ENCODE measurements around the gene TRMT10C.

TRMT10C gene

GRCh38 chr3:101518421-101518871, 43.2 kb upstream of the TRMT10C start:
- Histone ChIP-seq H3K4me3 (IDR thresholded peaks at IDR 0.05; ENCODE audit: insufficient read depth, low read depth, low read length) (no peak overlapping the region), H3K79me2 (ENCODE audit: insufficient read depth, low read depth) (no peaks in the 10 kb centered on the region), H3K9ac (no peak overlapping the region), H4K20me1 (ENCODE audit: insufficient read depth) (no peaks in the 10 kb centered on the region), H3K27me3 (ENCODE audit: insufficient read depth, low read depth) (no peaks in the 10 kb centered on the region), H3K4me1 (ENCODE audit: low read depth, poor library complexity, severe bottlenecking) (peaks cover 6% of the 10 kb centered on the region), H3K36me3 (ENCODE audit: insufficient read depth) (no peaks in the 10 kb centered on the region), H3K4me2 (no peak overlapping the region), H3K27ac (no peak overlapping the region), H2AFZ (ENCODE audit: low read depth) (peak overlapping the region; percentile 7; the same call in 1 of the 2 replicates)
- TF ChIP-seq CTCF (conservative IDR thresholded peaks at IDR 0.05; ENCODE audit: low read depth, low read length), result no peak

DNA sequence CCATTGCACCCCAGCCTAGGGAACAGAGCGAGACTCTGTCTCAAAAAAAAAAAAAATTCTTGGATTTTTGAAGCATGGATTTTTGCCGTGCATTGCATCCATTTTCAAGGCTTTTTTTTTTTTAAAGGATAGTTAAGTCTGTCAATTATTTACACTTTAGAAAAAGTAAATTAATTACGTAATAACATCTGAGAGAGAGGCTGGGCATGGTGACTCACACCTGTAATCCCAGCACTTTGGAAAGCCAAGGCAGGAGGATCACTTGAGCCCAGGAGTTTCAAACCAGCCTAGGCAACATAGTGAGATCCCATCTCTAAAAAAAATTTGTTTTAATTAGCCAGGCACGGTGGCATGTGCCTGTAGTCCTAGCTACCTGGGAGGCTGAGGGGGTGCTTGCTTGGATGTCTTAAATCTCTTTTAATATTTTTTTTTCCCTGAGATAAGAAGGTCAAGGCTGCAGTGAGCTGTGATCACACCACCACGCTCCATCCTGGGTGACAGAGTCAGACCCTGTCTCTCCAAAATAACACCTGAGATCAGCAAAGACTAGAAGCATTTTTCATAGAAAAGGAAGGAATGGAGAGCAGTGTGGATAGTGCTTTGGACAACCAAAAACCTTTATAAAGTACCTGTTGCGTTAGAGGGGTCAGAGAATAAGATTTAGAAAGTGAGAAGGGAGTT, 41.8 kb upstream of the TRMT10C start:
- Histone ChIP-seq H3K36me3 (ENCODE audit: insufficient read depth) (no peaks in the 10 kb centered on the region), H3K27me3 (ENCODE audit: insufficient read depth, low read depth) (no peaks in the 10 kb centered on the region), H3K9ac (no peak overlapping the region), H2AFZ (ENCODE audit: low read depth) (no peak overlapping the region), H4K20me1 (ENCODE audit: insufficient read depth) (no peaks in the 10 kb centered on the region), H3K4me3 (IDR thresholded peaks at IDR 0.05; ENCODE audit: insufficient read depth, low read depth, low read length) (no peak overlapping the region), H3K27ac (no peak overlapping the region), H3K79me2 (ENCODE audit: insufficient read depth, low read depth) (no peaks in the 10 kb centered on the region), H3K4me1 (ENCODE audit: low read depth, poor library complexity, severe bottlenecking) (no peaks in the 10 kb centered on the region), H3K4me2 (no peak overlapping the region)
- no peak for TF ChIP-seq CTCF (conservative IDR thresholded peaks at IDR 0.05; ENCODE audit: low read depth, low read length)

GRCh38 chr3:101521211-101521701, 40.4 kb upstream of the TRMT10C start:
- H3K79me2 ChIP-seq (ENCODE audit: insufficient read depth, low read depth), result no peaks in the 10 kb centered on the region
- H3K4me1 ChIP-seq (ENCODE audit: low read depth, poor library complexity, severe bottlenecking), result no peaks in the 10 kb centered on the region
- no peaks in the 10 kb centered on the region for H3K36me3 ChIP-seq (ENCODE audit: insufficient read depth)
- no peaks in the 10 kb centered on the region for H4K20me1 ChIP-seq (ENCODE audit: insufficient read depth)
- no peak overlapping the region for H3K27ac ChIP-seq
- H3K9ac ChIP-seq, result no peak overlapping the region
- H3K4me2 ChIP-seq, result no peak overlapping the region
- H3K4me3 ChIP-seq (IDR thresholded peaks at IDR 0.05; ENCODE audit: insufficient read depth, low read depth, low read length), result no peak overlapping the region
- no peaks in the 10 kb centered on the region for H3K27me3 ChIP-seq (ENCODE audit: insufficient read depth, low read depth)
- TF ChIP-seq CTCF (conservative IDR thresholded peaks at IDR 0.05; ENCODE audit: low read depth, low read length), result no peak
- no peak overlapping the region for H2AFZ ChIP-seq (ENCODE audit: low read depth)

DNA sequence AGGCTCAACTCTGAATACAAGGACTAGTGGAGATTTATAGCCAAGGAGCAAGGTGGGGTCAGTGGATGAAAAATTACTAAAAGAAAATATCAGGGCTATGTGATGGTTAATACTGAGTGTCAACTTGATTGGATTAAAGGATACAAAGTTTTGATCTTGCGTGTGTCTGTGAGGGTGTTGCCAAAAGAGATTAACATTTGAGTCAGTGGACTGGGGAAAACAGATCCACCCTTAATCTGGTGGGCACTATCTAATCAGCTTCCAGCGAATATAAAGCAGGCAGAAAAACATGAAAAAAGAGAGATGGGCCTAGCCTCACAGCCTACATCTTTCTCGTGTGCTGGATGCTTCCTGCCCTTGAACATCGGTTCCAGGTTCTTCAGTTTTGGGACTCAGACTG, 34.2 kb upstream of the TRMT10C start:
- Histone ChIP-seq H3K36me3 (ENCODE audit: insufficient read depth) (no peaks in the 10 kb centered on the region), H4K20me1 (ENCODE audit: insufficient read depth) (no peaks in the 10 kb centered on the region), H3K79me2 (ENCODE audit: insufficient read depth, low read depth) (no peaks in the 10 kb centered on the region), H3K27me3 (ENCODE audit: insufficient read depth, low read depth) (no peaks in the 10 kb centered on the region), H3K27ac (no peak overlapping the region), H3K9ac (no peak overlapping the region), H3K4me1 (ENCODE audit: low read depth, poor library complexity, severe bottlenecking) (no peaks in the 10 kb centered on the region), H2AFZ (ENCODE audit: low read depth) (no peak overlapping the region), H3K4me3 (IDR thresholded peaks at IDR 0.05; ENCODE audit: insufficient read depth, low read depth, low read length) (no peak overlapping the region), H3K4me2 (no peak overlapping the region)
- no peak for TF ChIP-seq CTCF (conservative IDR thresholded peaks at IDR 0.05; ENCODE audit: low read depth, low read length)
